HG03159 (cell line): ENCODE results near the gene RASGRP3.

ENCODE experiments used
- ATAC-seq: cut with Tn5 transposase; IDR thresholded peaks from one replicate; pipeline ENCODE4 v1.9.1; 2021; ENCODE audit warnings: mild to moderate bottlenecking, moderate library complexity; ENCODE audit not compliant: unreplicated experiment

RASGRP3 gene

DNA sequence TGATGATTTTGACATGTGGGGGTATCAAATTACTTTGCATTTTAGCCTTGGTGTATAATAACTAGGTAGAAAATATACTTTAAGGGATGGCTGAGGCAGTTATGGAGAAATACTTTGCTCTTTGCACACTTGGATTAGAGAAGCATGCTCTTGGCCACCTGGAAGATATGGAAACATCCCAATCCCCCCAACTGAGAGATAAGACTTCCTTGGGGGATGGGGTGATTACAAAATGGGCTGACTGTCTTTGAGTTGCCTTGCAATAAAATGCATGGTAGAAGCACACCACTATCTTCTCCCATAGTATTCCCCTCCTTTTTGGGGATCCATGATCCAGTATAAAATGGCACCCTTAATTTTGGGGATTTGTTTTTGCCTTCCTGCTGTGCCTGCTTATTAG is 137.7 kb downstream of the RASGRP3 start:
- no peak for ATAC-seq
